SJSA1 (cell line): Measurements from ENCODE around the gene MIPOL1. TPM values are rescaled to one million over a fixed set of nuclear protein-coding genes. Genes with fewer than 3 reads are reported as not detected.
"Not testable (repeated sequence)": the region's sequence is repeated elsewhere in the genome, so short reads cannot be mapped to it uniquely, and the experiment has no call there.

Source experiments
- DNase-seq, 2 experiments: peaks; one replicate each; pipeline ENCODE4 v3.0.0-alpha.2; 2015 to 2020; ENCODE audit warnings: low spot score in 2 of 2, low read depth in 1 of 2
- H3K27ac ChIP-seq: fragments of 250-450 bp; sonication (Bioruptor Pico); 2 replicates; pipeline ENCODE4 v1.5.1; 2020; ENCODE audit warnings: mild to moderate bottlenecking, moderate library complexity
- H3K27me3 ChIP-seq: fragments of 250-450 bp; sonication (Bioruptor Pico); replicated peaks from 2 replicates; pipeline ENCODE4 v1.5.1; 2020; ENCODE audit warnings: mild to moderate bottlenecking, moderate library complexity
- H3K36me3 ChIP-seq: fragments of 250-450 bp; sonication (Bioruptor Pico); 2 replicates; pipeline ENCODE4 v1.5.1; 2020; ENCODE audit warnings: mild to moderate bottlenecking
- H3K4me1 ChIP-seq: fragments of 250-450 bp; sonication (Bioruptor Pico); replicated peaks from 2 replicates; pipeline ENCODE4 v1.6.1; 2021; ENCODE audit warnings: mild to moderate bottlenecking
- H3K4me3 ChIP-seq: fragments of 250-450 bp; sonication (Bioruptor Pico); 2 replicates; pipeline ENCODE4 v1.5.1; 2020; ENCODE audit warnings: mild to moderate bottlenecking
- H3K9me3 ChIP-seq: fragments of 250-450 bp; sonication (Bioruptor Pico); replicated peaks from 2 replicates; pipeline ENCODE4 v1.5.1; 2020; ENCODE audit warnings: mild to moderate bottlenecking
- total RNA-seq: library from RNA; depleted of rRNA; stranded (reverse); fragments of >200 nt; shearing (Covaris generic); gene quantifications from 2 replicates; pipeline ENCODE4 v1.2.3, GENCODE V29; 2014

Gene MIPOL1
- total RNA-seq, 1 experiment from 2014 or later: 9.7 TPM

DNA sequence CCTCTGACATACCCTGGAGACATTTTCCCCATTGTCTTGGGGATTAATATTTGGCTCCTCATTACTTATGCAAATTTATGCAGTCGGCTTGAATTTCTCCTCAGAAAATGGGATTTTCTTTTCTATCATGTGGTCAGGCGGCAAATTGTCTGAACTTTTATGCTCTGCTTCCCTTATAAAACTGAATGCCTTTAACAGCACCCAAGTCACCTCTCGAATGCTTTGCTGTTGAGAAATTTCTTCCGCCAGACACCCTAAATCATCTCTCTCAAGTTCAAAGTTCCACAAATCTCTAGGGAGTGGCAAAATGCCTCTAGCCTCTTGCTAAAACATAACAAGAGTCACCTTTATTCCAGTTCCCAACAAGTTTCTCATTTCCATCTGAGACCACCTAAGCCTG, 27.9 kb downstream of the MIPOL1 start:
- DNase-seq: not testable (repeated sequence)

GRCh38 chr14:37230551-37231194, 32.9 kb downstream of the MIPOL1 start:
- DNase-seq: peak in 1 of 2 experiments; percentile 11
- no peaks in the 10 kb centered on the region for H3K4me1 ChIP-seq
- no peak overlapping the region for H3K27ac ChIP-seq
- no peaks in the 10 kb centered on the region for H3K27me3 ChIP-seq
- no peaks in the 10 kb centered on the region for H3K9me3 ChIP-seq
- no peak overlapping the region for H3K4me3 ChIP-seq
- no peaks in the 10 kb centered on the region for H3K36me3 ChIP-seq

More for the DNA sequence above, 27.9 kb downstream of the MIPOL1 start:
- H3K9me3 ChIP-seq, H3K36me3 ChIP-seq, H3K4me3 ChIP-seq, H3K27ac ChIP-seq, H3K4me1 ChIP-seq, H3K27me3 ChIP-seq: not testable (repeated sequence)

DNA sequence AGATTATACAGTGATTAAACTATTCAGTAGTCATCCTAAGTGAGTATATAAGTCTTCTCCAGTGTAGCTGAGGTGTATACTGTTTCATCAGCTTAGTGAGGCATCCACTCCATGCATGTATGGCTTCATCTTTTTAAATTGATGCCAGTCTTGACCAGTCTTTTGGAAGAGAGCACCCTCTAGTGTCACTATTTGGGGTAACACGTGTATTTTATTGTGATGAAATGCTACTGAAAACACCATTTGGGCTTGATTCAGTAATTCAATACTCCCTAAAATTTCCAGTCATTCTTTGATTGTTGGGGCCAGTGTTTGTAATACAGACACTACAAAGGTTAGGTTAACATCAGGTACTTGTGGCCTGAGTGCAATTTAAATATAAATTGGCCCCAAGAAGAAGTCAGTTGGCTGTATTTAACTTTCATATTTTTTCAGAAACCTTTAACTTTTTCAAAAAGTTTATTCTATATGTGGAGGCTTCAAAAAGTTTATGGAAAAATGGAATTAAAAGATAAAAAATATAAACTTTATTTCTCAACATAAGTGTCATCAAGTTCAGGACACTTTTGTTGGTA, 35.3 kb downstream of the MIPOL1 start:
- DNase-seq: peak in 1 of 2 experiments; percentile 14
- no peaks in the 10 kb centered on the region for H3K27me3 ChIP-seq
- H3K9me3 ChIP-seq: no peaks in the 10 kb centered on the region
- H3K4me3 ChIP-seq: no peak overlapping the region
- no peaks in the 10 kb centered on the region for H3K4me1 ChIP-seq
- no peaks in the 10 kb centered on the region for H3K36me3 ChIP-seq
- H3K27ac ChIP-seq: no peak overlapping the region

DNA sequence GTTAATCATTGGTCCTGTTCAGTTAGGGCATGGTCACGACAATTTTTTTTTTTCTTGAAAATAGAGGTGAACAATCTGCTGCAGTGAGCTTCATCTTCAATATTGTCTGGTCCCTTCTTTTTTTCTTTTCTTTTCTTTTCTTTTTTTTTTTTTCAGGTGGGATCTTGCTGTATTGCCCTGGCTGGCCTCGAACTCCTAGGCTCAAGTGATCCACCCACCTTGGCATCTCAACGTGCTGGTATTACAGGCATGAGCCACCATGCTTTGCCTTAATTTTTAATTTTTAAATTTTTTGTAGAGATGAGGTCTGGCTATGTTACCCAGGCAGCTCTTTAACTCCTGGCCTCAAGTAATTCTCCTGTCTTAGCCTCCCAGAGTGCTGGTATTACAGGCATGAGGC, 36.5 kb downstream of the MIPOL1 start:
- Histone ChIP-seq H3K27me3 (no peaks in the 10 kb centered on the region), H3K4me3 (no peak overlapping the region), H3K36me3 (no peaks in the 10 kb centered on the region), H3K9me3 (no peaks in the 10 kb centered on the region), H3K27ac (no peak overlapping the region), H3K4me1 (no peaks in the 10 kb centered on the region)
- DNase-seq: no peak

GRCh38 chr14:37236044-37236443, 38.3 kb downstream of the MIPOL1 start:
- H3K36me3 ChIP-seq, H3K9me3 ChIP-seq, H3K27ac ChIP-seq, H3K27me3 ChIP-seq, H3K4me1 ChIP-seq, H3K4me3 ChIP-seq, DNase-seq: not testable (repeated sequence)

- Histone ChIP-seq H3K36me3 (no peaks in the 10 kb centered on the region), H3K9me3 (no peaks in the 10 kb centered on the region), H3K4me1 (no peaks in the 10 kb centered on the region), H3K4me3 (no peak overlapping the region), H3K27ac (no peak overlapping the region), H3K27me3 (no peaks in the 10 kb centered on the region)
- DNase-seq: no peak
These were observed 39.4 kb downstream of the MIPOL1 start for GRCh38 chr14:37237094-37237493.

GRCh38 chr14:37237735-37238200, 40.0 kb downstream of the MIPOL1 start:
- Histone ChIP-seq H3K27me3 (no peaks in the 10 kb centered on the region), H3K27ac (no peak overlapping the region), H3K9me3 (no peaks in the 10 kb centered on the region), H3K4me1 (no peaks in the 10 kb centered on the region), H3K36me3 (no peaks in the 10 kb centered on the region), H3K4me3 (no peak overlapping the region)
- DNase-seq: no peak

DNA sequence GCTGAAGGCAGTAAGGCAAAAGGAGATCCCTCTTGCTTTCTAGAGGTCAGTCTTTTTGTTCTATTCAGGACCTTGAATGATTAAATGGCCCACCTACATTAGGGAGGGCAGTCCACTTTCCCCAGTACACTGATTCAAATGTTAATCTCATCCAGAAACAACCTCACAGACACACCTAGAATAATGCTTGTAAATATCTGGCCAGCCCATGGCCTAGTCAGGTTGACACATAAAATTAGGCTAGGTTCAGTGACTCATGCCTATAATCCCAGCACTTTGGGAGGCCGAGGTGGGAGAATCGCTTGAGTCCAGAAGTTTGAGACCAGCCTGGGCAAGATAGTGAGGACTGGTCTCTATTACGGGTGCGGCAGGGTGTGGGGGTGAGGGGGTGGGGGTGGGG, 43.5 kb downstream of the MIPOL1 start:
- DNase-seq: no peak
- H3K4me3 ChIP-seq: no peak overlapping the region
- H3K9me3 ChIP-seq: no peaks in the 10 kb centered on the region
- H3K4me1 ChIP-seq: no peaks in the 10 kb centered on the region
- H3K36me3 ChIP-seq: no peaks in the 10 kb centered on the region
- H3K27me3 ChIP-seq: no peaks in the 10 kb centered on the region
- no peak overlapping the region for H3K27ac ChIP-seq

DNA sequence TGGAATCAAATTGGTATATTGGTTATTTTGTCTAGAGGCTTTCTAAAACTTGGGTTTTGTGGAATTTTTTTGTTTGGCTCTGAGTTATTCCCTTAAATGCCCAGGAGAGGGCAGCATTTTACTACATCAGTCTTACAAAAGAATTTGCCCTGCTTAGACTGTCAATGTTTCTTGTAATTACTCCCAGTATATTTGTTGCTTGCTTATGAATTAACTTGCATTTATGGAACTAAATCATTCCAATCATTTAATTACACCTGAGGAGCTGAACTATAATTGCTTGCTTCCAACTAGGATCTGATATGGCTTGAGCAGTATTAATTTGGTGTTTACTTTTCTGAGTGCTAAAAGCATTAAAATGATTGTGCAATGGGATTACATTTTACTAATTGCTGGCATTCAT, 48.7 kb downstream of the MIPOL1 start:
- DNase-seq: peak in 1 of 2 experiments; percentile 19
- H3K9me3 ChIP-seq: no peaks in the 10 kb centered on the region

DNA sequence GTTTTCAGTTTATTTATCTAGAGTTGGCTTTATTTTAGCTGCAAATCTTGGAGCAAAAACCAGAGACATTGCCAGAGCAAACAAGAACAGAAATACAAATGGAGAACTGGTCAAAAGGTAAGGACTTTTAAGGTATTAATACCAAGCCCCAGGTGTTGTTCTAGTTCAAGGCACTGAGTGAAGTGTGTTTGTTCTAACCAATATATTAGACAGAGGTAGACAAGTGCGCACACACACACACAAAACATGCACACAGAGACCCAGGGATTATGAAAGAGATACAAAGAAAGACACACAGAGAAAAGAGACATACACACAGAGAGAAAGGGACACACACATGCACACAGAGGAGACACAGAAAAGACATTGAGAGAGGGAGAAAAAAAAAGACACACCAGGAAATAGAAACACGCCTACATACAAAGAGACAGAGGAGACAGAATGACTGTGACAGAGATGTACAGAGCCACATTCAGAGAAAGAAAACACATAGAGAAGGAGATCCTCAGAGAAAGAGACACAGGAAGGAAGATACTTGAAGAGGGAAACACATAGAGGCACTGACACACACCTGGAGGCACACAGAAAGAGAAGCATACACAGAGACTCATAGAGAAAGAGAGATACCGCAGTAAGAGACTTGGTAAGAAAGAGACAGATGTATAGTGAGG, 50.2 kb downstream of the MIPOL1 start:
- Histone ChIP-seq H3K27ac (no peak overlapping the region), H3K4me3 (no peak overlapping the region), H3K9me3 (no peaks in the 10 kb centered on the region), H3K4me1 (no peaks in the 10 kb centered on the region), H3K27me3 (no peaks in the 10 kb centered on the region), H3K36me3 (no peaks in the 10 kb centered on the region)
- DNase-seq: no peak

More for the DNA sequence above, 48.7 kb downstream of the MIPOL1 start:
- Histone ChIP-seq H3K27me3 (no peaks in the 10 kb centered on the region), H3K36me3 (no peaks in the 10 kb centered on the region), H3K27ac (no peak overlapping the region), H3K4me1 (no peaks in the 10 kb centered on the region), H3K4me3 (no peak overlapping the region)

GRCh38 chr14:37251775-37252174, 54.0 kb downstream of the MIPOL1 start:
- Histone ChIP-seq H3K27ac (no peak overlapping the region), H3K9me3 (no peaks in the 10 kb centered on the region), H3K4me1 (no peaks in the 10 kb centered on the region), H3K4me3 (no peak overlapping the region), H3K36me3 (no peaks in the 10 kb centered on the region), H3K27me3 (no peaks in the 10 kb centered on the region)
- DNase-seq: no peak

GRCh38 chr14:37252434-37252833, 54.7 kb downstream of the MIPOL1 start:
- no peaks in the 10 kb centered on the region for H3K4me1 ChIP-seq
- no peak for DNase-seq
- H3K4me3 ChIP-seq: no peak overlapping the region
- no peaks in the 10 kb centered on the region for H3K27me3 ChIP-seq
- H3K27ac ChIP-seq: no peak overlapping the region
- H3K9me3 ChIP-seq: no peaks in the 10 kb centered on the region
- no peaks in the 10 kb centered on the region for H3K36me3 ChIP-seq

DNA sequence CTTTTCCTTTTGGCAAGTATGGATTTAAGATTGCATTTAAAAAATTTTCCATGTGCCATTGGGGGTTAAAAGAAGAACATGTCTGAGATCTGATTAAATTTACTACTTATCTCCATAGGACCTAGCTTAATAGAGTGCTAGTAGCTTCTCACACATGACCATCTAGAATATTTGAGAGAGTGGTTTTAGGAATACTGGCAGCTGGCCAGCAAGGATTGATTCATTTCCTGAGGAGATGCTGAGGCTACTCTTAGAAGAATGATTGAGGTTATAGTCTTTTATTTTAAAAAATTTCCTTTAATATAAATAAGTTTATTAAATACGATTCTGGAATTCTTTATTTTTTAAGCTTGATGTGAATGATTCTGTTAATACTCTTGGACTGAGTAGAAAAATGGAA, 56.2 kb downstream of the MIPOL1 start:
- no peaks in the 10 kb centered on the region for H3K27me3 ChIP-seq
- DNase-seq: no peak
- no peak overlapping the region for H3K27ac ChIP-seq
- H3K4me1 ChIP-seq: no peaks in the 10 kb centered on the region
- no peak overlapping the region for H3K4me3 ChIP-seq
- no peaks in the 10 kb centered on the region for H3K36me3 ChIP-seq
- no peaks in the 10 kb centered on the region for H3K9me3 ChIP-seq

DNA sequence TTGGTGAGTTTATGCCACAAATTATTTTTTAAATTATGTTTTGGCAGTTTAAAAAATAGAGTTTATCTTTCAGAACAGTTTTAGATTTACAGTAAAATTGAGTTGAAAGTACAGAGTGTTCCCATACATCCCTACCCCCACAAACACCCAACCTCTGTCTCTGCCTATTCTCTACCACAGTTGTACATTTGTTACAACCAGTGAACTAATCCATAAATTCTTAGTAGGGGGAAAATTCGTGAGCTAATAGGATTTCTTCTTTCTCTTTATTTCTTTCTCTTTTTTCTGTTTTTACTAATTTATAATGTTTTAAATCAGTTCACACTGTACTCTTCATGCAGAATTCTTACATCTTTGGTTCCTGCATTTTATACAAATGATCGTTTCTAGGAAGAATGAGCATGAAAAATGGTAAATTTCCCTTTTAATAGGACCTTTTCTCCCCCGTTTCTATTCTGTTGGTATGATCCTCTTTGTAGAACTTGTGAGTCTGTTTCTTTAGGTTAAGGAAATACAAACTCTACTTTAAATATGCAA, 56.7 kb downstream of the MIPOL1 start:
- no peaks in the 10 kb centered on the region for H3K4me1 ChIP-seq
- H3K36me3 ChIP-seq: no peaks in the 10 kb centered on the region
- no peaks in the 10 kb centered on the region for H3K9me3 ChIP-seq
- DNase-seq: no peak
- H3K27ac ChIP-seq: no peak overlapping the region
- no peak overlapping the region for H3K4me3 ChIP-seq
- no peaks in the 10 kb centered on the region for H3K27me3 ChIP-seq
